ENCODE results near the gene KCNMA1.
A peak's percentile ranks its signal among the peaks of the same experiment; 100 is the strongest.

Gene KCNMA1

GRCh38 chr10:76878514-76878913, 759.1 kb downstream of the KCNMA1 start:
- DNase-seq: no peak

DNA sequence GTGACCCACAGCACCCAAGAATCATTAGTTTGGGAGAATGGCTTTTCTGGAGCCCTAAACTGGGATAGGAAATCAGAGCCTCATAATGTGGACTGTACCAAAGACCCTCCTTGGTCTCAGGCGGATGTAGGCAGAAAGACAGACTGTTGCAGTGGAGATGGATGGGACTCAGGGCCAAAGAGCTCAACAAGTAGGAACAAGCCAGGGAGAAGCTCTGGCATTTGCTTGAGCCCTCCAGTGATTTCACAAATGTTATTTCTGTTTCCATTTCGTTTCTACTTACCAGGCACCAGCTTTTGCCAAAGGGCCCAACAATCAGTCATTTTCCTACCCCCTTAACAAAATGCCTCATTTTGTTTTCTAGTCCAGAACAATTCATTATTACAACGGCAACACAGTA, 762.7 kb downstream of the KCNMA1 start:
- no peak for DNase-seq

DNA sequence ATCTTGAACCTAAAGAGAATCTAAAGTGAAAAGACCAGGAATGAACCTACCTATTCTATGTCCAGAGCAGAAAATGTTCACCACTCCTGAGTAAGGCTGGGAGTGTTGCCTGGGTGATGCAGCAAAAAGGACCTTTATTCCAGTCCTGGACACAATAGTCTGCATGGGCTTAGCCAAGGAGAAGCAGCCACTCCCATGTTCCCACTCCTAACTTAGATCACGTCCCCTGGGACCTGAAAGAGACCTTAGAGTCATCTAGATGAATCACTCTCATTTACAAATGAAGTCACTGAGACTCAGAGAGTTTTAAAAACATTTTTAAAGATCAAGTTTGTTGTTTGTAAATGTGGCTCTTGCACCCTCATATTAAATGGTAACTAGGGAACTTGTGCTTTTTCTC, 763.4 kb downstream of the KCNMA1 start:
- DNase-seq: peak; percentile 77

- no peak for DNase-seq
Observed at GRCh38 chr10:76871697-76872295, 765.8 kb downstream of the KCNMA1 start.

DNA sequence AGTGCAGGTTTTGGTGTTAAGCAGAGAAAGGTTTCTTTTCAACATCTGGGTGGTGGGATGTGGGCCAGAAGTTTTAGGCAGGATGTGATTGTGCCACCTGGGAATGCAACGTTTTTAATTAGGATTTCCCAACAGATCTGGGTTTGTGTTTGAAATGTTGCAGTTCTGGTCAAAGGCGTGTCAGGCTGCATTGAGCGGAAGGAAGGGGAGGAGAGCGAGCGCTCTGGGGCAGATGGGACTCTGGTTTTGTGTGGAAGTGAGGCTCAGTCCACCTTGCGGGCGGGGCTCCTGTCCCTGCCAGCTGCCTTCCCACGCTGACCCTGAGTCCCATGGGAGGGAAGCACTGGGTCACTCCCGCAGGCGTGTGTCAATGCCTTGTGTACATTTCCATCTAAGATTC, 767.7 kb downstream of the KCNMA1 start:
- no peak for DNase-seq

- DNase-seq: peak; percentile 65
Observed at GRCh38 chr10:76868098-76868977, 769.3 kb downstream of the KCNMA1 start.

- DNase-seq: no peak
Observed at GRCh38 chr10:76866841-76867586, 770.6 kb downstream of the KCNMA1 start.

- no peak for DNase-seq
Observed at GRCh38 chr10:76864922-76865321, 772.7 kb downstream of the KCNMA1 start.

DNA sequence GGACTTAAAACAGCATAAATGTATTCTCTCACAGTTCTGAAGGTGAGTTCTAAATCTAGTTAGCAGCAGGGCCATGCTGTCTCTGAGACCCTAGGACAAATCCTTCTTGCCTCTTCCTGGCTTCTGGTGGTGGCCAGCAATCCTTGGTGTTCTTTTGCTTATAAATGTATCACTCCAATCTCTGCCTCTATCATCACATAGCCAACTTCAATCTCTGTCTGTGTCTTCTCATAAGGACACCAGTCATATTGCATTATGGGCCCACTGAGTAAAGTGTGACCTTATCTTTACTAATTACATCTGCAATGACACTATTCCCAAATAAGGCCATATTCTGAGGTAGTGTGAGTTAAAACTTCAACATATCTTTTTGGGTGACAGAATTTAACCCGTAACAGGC, 778.9 kb downstream of the KCNMA1 start:
- no peak for DNase-seq

DNA sequence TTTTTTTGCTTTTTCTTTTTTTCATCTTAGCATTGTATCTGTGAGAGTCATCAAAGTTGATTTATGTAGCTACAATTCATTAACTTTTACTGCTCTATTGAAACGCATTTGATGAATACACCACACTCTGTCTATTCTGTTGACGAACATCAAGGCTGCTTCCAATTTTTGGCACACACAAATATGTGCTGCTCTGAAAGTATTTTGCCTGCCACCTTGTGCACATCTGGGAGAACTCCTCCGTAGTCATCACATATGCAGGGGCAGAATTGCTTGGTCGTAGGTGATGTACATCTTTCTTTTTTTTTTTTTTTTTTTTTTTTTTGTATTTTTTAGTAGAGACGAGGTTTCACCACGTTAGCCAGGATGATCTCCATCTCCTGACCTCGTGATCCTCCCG, 796.8 kb downstream of the KCNMA1 start:
- DNase-seq: no peak

DNA sequence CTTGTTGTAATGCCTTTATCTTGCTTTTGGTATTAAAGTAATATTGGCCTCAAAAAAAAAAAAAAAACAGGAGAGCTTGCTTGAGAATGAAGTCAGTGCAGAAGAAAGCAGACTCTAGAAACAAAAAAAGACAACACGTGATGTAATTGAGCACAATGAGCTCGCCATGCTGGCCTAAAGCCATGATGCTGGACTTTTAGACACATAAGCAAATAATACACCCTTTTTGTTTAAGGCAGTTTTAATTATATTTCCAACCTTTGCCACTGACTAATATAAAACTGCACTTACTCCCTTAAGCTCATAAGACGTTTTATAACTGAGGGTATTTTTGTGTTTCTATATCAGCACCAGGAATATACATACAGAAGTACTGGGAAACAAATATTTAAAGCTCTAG, 798.3 kb downstream of the KCNMA1 start:
- DNase-seq: no peak

DNA sequence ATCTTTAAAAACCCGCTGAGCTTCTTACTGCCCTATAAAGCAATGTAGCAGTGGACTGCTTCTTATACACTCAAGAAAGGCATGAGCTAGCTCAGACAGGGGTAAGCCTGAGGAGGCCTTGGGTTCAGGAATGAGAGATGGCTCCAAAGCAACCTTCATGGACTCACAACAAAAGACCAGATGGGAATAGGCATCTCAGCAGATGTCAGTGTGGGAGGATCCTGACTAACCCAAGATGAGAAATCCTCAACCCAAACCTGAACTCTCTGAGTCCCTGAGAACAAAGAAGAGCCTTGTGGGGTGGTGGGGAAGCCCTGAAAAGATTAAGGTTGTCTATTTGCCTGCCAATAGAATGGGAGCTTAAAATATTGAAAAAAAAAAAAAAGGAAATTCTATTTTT, 807.4 kb downstream of the KCNMA1 start:
- no peak for DNase-seq

DNA sequence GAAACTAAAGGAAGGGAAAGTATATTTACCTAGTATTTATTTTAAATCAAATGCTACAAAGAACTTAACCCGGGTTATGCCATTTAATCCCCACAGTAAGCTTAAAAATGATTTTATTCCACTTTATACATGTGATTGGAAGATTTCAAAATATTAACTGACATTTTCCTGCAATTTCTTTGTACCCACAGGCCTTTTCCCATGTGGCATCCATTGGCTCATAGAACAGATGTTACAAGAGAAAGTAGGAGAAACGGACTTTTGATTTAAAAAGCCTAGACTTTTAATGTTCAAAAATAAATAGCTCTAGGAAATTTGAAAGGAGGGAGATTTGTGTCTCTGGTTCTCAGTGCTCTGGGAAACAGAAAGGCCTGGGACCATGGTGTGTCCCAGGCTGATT, 807.9 kb downstream of the KCNMA1 start:
- no peak for DNase-seq
